Caco-2 (cell line): ENCODE results near the gene TRIM17. TPM values are rescaled to one million over a fixed set of nuclear protein-coding genes. Genes with fewer than 3 reads are reported as not detected.

Experiments used
- BruUV-seq: library from RNA; stranded (reverse); fragments of 400-500 nt; replicated peaks from 2 replicates; lab custom pipeline; 2021; lab: Mats Ljungman, UMichigan
- CTCF ChIA-PET: fragments of 300-600 bp; sonication (Branson Sonifier 250); formaldehyde crosslinking; loops from one replicate; lab custom pipeline; 2022; ENCODE audit warnings: antibody characterized with exemption; lab: Charles Lee
- POLR2A ChIA-PET: fragments of 300-600 bp; sonication (Branson Sonifier 250); formaldehyde crosslinking; loops from one replicate; lab custom pipeline; 2022; ENCODE audit warnings: antibody characterized with exemption; lab: Charles Lee
- DNase-seq, 2 experiments: peaks; one replicate each; pipeline versions ENCODE4 v3.0.0 to v3.0.0-alpha.2; 2020 to 2022
- H3K27me3 ChIP-seq: replicated peaks from 2 replicates; pipeline ENCODE4 v1.6.0; 2011; ENCODE audit warnings: low read length; ENCODE audit not compliant: control insufficient read depth, insufficient read depth
- H3K36me3 ChIP-seq: 2 replicates; pipeline ENCODE4 v1.5.1; 2011; ENCODE audit warnings: low read length; ENCODE audit not compliant: control insufficient read depth, insufficient read depth
- H3K4me1 ChIP-seq: fragments of 250-450 bp; sonication (Bioruptor Pico); 2 replicates; pipeline ENCODE4 v1.5.1; 2020; ENCODE audit warnings: mild to moderate bottlenecking
- H3K4me3 ChIP-seq: 2 replicates; pipeline ENCODE4 v1.5.1; 2011; ENCODE audit warnings: low read depth, mild to moderate bottlenecking, control low read depth, low read length
- H3K9me3 ChIP-seq: fragments of 250-450 bp; sonication (Bioruptor Pico); 2 replicates; pipeline ENCODE4 v1.5.1; 2020; ENCODE audit warnings: mild to moderate bottlenecking, moderate library complexity
- H3K27ac Mint-ChIP-seq: one replicate; pipeline ENCODE4 v1.8.0; 2022; ENCODE audit warnings: mixed read lengths; ENCODE audit not compliant: unreplicated experiment
- H3K27me3 Mint-ChIP-seq: one replicate; pipeline ENCODE4 v1.8.0; 2022; ENCODE audit warnings: mixed read lengths; ENCODE audit not compliant: insufficient read depth, unreplicated experiment
- H3K36me3 Mint-ChIP-seq: one replicate; pipeline ENCODE4 v1.8.0; 2022; ENCODE audit warnings: mild to moderate bottlenecking, mixed read lengths; ENCODE audit not compliant: insufficient read depth, unreplicated experiment
- H3K4me1 Mint-ChIP-seq: one replicate; pipeline ENCODE4 v1.8.0; 2022; ENCODE audit warnings: low read depth, mixed read lengths; ENCODE audit not compliant: unreplicated experiment
- H3K4me3 Mint-ChIP-seq: one replicate; pipeline ENCODE4 v1.8.0; 2022; ENCODE audit warnings: mild to moderate bottlenecking, moderate library complexity, mixed read lengths; ENCODE audit not compliant: unreplicated experiment
- H3K9me3 Mint-ChIP-seq: one replicate; pipeline ENCODE4 v1.8.0; 2022; ENCODE audit warnings: mixed read lengths; ENCODE audit not compliant: unreplicated experiment
- CTCF ChIP-seq, 2 experiments: fragments of 200-600 bp in 1 of 2; IDR thresholded peaks; 1 replicate in 1 of 2; 2 replicates in 1 of 2; pipeline versions ENCODE4 v1.5.1 to v1.8.0; 2011 to 2022; ENCODE audit warnings: antibody characterized with exemption in 1 of 2, control low read depth in 1 of 2, inconsistent platforms in 1 of 2, low read depth in 1 of 2, low read length in 1 of 2, mild to moderate bottlenecking in 1 of 2, moderate library complexity in 1 of 2; ENCODE audit not compliant: insufficient read depth in 1 of 2, severe bottlenecking in 1 of 2, unreplicated experiment in 1 of 2
- intact Hi-C: fragments of 100-400 bp; cut with micrococcal nuclease; formaldehyde crosslinking; loops from one replicate; pipeline ENCODE4 v1.10.0; 2022; ENCODE audit not compliant: unreplicated experiment
- total RNA-seq: library from RNA; stranded (reverse); gene quantifications from 2 replicates; pipeline ENCODE4 v1.2.3, GENCODE V29; 2022

Gene TRIM17
- total RNA-seq, 1 experiment from 2014 or later = 4.0 TPM

- TF ChIP-seq CTCF (IDR thresholded peaks at IDR 0.05; ENCODE audit: insufficient read depth in 1 of 2, low read depth in 1 of 2, low read length in 1 of 2, severe bottlenecking in 1 of 2, unreplicated experiment in 1 of 2) = no peak
- H3K4me1 Mint-ChIP-seq = peaks cover 33% of the 10 kb centered on the region
- no peak for DNase-seq
- H3K36me3 ChIP-seq = no peaks in the 10 kb centered on the region
- H3K36me3 Mint-ChIP-seq = peaks cover 24% of the 10 kb centered on the region
- peaks cover 24% of the 10 kb centered on the region for H3K4me1 ChIP-seq
- H3K9me3 Mint-ChIP-seq = peaks cover 12% of the 10 kb centered on the region
- H3K4me3 Mint-ChIP-seq = peak overlapping the region; percentile 71
- ChIA-PET POLR2A (no interaction called here), CTCF (no interaction called here)
- peak overlapping the region; percentile 42; the same call in 1 of the 2 replicates for H3K4me3 ChIP-seq
- 0 out of 2 replicates have a peak, but pooled peaks cover 5% of the 10 kb centered on the region for H3K9me3 ChIP-seq
- no TSS peak for BruUV-seq
- H3K27ac Mint-ChIP-seq = peak overlapping the region; percentile 81
- H3K27me3 Mint-ChIP-seq = no peaks in the 10 kb centered on the region
- H3K27me3 ChIP-seq = no peaks in the 10 kb centered on the region
- intact Hi-C loops = loop anchor here (2.0 kb wide), 1 partner anchor 16 kb away; no protein-coding TSS in a partner anchor
Measured at GRCh38 chr1:228417061-228417460, 400 bp upstream of the TRIM17 start.

GRCh38 chr1:228415853-228416216 lies 826 bp downstream of the TRIM17 start:
- Mint-ChIP-seq H3K9me3 (no peaks in the 10 kb centered on the region), H3K27me3 (no peaks in the 10 kb centered on the region), H3K4me1 (peaks cover 26% of the 10 kb centered on the region), H3K4me3 (peak overlapping the region; percentile 71), H3K36me3 (peaks cover 31% of the 10 kb centered on the region), H3K27ac (no peak overlapping the region)
- TF ChIP-seq CTCF (IDR thresholded peaks at IDR 0.05; ENCODE audit: insufficient read depth in 1 of 2, low read depth in 1 of 2, low read length in 1 of 2, severe bottlenecking in 1 of 2, unreplicated experiment in 1 of 2) = no peak
- Histone ChIP-seq H3K27me3 (no peaks in the 10 kb centered on the region), H3K4me3 (peak overlapping the region; percentile 42), H3K36me3 (no peaks in the 10 kb centered on the region), H3K4me1 (peaks cover 24% of the 10 kb centered on the region), H3K9me3 (0 out of 2 replicates have a peak, but pooled peaks cover under 1% of the 10 kb centered on the region)
- BruUV-seq = TSS peak; percentile 44
- ChIA-PET CTCF (no interaction called here), POLR2A (no interaction called here)
- intact Hi-C loops = loop anchor here (2.0 kb wide), 1 partner anchor 17 kb away; no protein-coding TSS in a partner anchor
- DNase-seq = no peak

- Histone ChIP-seq H3K4me3 (no peak overlapping the region), H3K36me3 (no peaks in the 10 kb centered on the region), H3K4me1 (peaks cover 24% of the 10 kb centered on the region), H3K27me3 (no peaks in the 10 kb centered on the region), H3K9me3 (no peaks in the 10 kb centered on the region)
- Mint-ChIP-seq H3K4me1 (peaks cover 26% of the 10 kb centered on the region), H3K9me3 (no peaks in the 10 kb centered on the region), H3K36me3 (peaks cover 36% of the 10 kb centered on the region), H3K27me3 (no peaks in the 10 kb centered on the region), H3K4me3 (peak overlapping the region; percentile 71), H3K27ac (peak overlapping the region; percentile 53)
- DNase-seq = no peak
- POLR2A ChIA-PET = no interaction called here
- BruUV-seq = no TSS peak
- CTCF ChIA-PET = no interaction called here
- intact Hi-C loops = no loop called here
- no peak for TF ChIP-seq CTCF (IDR thresholded peaks at IDR 0.05; ENCODE audit: insufficient read depth in 1 of 2, low read depth in 1 of 2, low read length in 1 of 2, severe bottlenecking in 1 of 2, unreplicated experiment in 1 of 2)
Measured at GRCh38 chr1:228415221-228415620, 1.4 kb downstream of the TRIM17 start.
